Measurements from ENCODE around the gene KRT33B.
"Not testable (repeated sequence)": the region's sequence is repeated elsewhere in the genome, so short reads cannot be mapped to it uniquely, and the experiment has no call there.

Gene KRT33B

DNA sequence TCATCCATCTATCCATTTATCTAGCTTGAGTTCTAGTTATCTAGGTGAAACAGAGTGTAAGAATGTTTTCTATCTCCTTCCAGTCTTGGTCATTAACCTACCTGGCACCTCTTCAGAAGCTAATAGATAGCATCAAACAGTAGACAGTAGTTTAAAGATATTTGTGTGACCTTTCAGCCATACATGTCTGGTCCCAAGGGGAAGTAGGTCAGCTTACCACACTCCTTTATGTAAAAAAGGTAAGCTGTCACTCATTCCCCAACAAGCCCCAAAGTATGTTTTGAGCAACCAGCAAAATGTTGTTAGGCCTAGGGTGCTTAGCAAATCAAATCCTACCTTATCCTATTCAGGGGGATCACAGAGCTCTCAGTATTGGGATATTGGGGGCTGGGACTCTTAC lies 3.5 kb downstream of the KRT33B start:
- no peaks in the 10 kb centered on the region for H3K27me3 ChIP-seq (replicated peaks; ENCODE audit: control insufficient read depth, insufficient read depth, low read length)
- peaks cover 12% of the 10 kb centered on the region for H3K4me1 ChIP-seq (ENCODE audit: control insufficient read depth, insufficient read depth, low read length)
- no peak for DNase-seq (ENCODE audit: low read depth)
- no peak overlapping the region for H3K4me3 ChIP-seq (ENCODE audit: low read length)
- H3K9ac ChIP-seq (ENCODE audit: low read length), result no peak overlapping the region
- no peaks in the 10 kb centered on the region for H3K36me3 ChIP-seq (ENCODE audit: control insufficient read depth, insufficient read depth, low read length, severe bottlenecking)
- no peaks in the 10 kb centered on the region for H3K9me3 ChIP-seq (ENCODE audit: control insufficient read depth, low read length)

DNA sequence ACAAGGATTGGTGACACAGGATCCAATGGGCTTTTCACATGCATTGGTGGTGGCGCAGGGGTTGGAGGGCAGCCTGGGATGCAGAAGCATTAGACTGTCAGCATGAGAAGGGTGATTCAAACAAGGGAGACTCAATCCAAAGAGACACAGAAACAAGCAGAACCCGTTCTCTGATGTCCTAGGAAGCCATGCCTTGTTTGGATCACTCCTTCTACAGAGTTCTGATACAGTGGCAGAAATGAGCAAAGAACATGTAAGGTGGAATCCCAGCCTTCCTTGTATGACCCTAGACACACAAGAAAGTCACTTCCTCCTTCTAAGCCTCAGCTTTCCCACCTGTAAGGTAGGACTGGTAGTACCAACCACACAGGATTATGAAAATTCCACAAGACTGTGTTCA lies 5.7 kb downstream of the KRT33B start:
- Histone ChIP-seq H3K4me3 (ENCODE audit: low read length) (no peak overlapping the region), H3K36me3 (ENCODE audit: control insufficient read depth, insufficient read depth, low read length, severe bottlenecking) (no peaks in the 10 kb centered on the region), H3K27me3 (replicated peaks; ENCODE audit: control insufficient read depth, insufficient read depth, low read length) (no peaks in the 10 kb centered on the region), H3K9me3 (ENCODE audit: control insufficient read depth, low read length) (no peaks in the 10 kb centered on the region), H3K9ac (ENCODE audit: low read length) (no peak overlapping the region), H3K4me1 (ENCODE audit: control insufficient read depth, insufficient read depth, low read length) (peaks cover 12% of the 10 kb centered on the region)
- DNase-seq (ENCODE audit: low read depth), result no peak

DNA sequence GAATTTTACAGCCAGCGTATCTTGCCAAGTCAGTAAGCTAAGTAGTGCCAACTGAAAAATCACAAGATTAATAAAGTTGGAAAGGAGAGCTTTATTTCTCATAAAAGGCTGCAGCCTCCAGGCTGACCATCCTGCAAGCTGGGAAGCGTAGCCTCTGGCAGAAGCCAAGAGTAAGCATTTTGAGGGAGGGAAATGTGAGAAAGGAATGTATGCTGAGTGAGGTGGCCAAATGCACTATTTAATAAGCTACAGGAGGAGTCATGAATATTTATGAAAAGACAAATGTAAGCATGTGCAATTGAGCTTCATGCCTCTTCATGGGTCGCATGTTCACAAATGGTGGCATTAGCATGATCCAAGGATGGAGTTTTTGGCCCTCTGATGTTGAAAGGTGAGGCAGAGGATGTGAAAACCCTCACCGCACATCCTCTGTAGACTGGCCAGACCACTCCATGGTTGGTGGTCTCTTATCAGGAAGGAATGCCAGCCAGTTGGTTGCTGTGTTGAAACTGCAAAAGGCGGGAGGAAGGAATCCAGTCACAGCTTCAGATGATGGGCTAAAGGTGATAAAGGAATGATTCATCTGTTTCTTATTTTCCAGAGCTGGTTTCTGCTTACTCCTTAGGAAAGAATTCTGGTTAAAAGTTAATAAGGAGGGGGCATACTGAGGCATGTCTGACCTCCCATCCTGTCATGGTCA lies 9.2 kb downstream of the KRT33B start:
- Histone ChIP-seq H3K9ac (ENCODE audit: low read length) (no peak overlapping the region), H3K36me3 (ENCODE audit: control insufficient read depth, insufficient read depth, low read length, severe bottlenecking) (no peaks in the 10 kb centered on the region), H3K4me3 (ENCODE audit: low read length) (no peak overlapping the region), H3K27me3 (replicated peaks; ENCODE audit: control insufficient read depth, insufficient read depth, low read length) (no peaks in the 10 kb centered on the region), H3K4me1 (ENCODE audit: control insufficient read depth, insufficient read depth, low read length) (no peaks in the 10 kb centered on the region), H3K9me3 (ENCODE audit: control insufficient read depth, low read length) (peaks cover 11% of the 10 kb centered on the region)
- DNase-seq (ENCODE audit: low read depth), result peak; percentile 21

DNA sequence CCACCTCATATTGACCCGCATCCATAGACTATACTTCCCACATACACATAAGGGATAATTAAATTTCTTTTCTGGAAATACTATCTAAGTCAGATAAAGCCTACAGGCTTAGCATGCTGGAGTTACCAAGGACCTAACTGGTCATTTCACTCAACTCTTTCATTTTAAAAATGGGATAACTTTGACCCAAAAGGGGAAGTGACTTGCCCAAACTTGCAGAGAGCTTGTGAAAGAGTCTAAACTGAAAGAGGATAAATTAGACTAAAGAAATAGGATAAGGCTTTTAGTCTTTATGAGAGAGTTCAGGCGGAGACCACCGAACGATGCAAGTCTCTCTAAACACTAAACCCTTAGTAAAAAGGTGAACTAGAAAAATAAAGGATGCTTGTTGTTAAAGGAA lies 15.1 kb downstream of the KRT33B start:
- no peak for DNase-seq (ENCODE audit: low read depth)

DNA sequence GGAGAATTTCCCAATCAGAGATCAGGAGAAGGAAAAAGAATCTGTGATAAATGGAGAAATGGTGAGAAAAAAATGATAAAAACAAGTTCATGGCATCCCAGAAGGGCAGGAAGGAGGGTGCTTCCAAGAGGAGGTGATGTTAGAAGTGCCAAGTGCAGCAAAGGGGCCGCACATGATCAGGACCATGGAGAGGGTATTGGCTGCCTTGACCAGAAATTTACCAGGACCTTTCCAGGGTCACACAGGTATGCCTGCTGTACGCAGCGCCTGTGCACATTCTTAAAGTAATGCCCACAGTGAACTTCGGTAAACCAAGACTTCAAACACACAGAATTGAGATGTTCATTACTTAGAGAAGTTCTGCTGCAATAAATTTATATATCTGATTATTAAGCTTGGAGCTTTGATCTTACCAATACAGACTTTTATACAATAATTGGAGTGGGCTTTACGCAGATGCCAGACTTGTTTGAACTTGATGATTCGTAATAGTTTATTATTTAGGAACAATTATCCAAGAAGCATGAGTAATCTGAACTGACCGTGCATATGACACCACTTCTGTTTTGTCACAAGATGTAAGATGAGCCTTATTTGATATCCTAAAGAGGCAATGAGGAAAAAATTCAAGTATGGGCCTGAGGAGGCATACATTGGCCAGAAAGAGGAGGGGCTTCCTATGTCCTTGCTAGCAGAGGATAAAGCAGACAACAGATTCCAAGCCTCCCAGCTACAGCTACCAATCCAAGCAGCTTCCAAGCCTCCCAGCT lies 16.8 kb downstream of the KRT33B start:
- H3K9ac ChIP-seq (ENCODE audit: low read length), result no peak overlapping the region
- H3K4me3 ChIP-seq (ENCODE audit: low read length), result no peak overlapping the region
- peaks cover 11% of the 10 kb centered on the region for H3K9me3 ChIP-seq (ENCODE audit: control insufficient read depth, low read length)
- H3K27me3 ChIP-seq (replicated peaks; ENCODE audit: control insufficient read depth, insufficient read depth, low read length), result peaks cover 9% of the 10 kb centered on the region
- no peaks in the 10 kb centered on the region for H3K4me1 ChIP-seq (ENCODE audit: control insufficient read depth, insufficient read depth, low read length)
- DNase-seq (ENCODE audit: low read depth), result no peak
- H3K36me3 ChIP-seq (ENCODE audit: control insufficient read depth, insufficient read depth, low read length, severe bottlenecking), result no peaks in the 10 kb centered on the region

More for the DNA sequence above, 15.1 kb downstream of the KRT33B start:
- Histone ChIP-seq H3K27me3 (replicated peaks; ENCODE audit: control insufficient read depth, insufficient read depth, low read length) (peaks cover 9% of the 10 kb centered on the region), H3K4me1 (ENCODE audit: control insufficient read depth, insufficient read depth, low read length) (no peaks in the 10 kb centered on the region), H3K4me3 (ENCODE audit: low read length) (no peak overlapping the region), H3K9ac (ENCODE audit: low read length) (no peak overlapping the region), H3K36me3 (ENCODE audit: control insufficient read depth, insufficient read depth, low read length, severe bottlenecking) (no peaks in the 10 kb centered on the region), H3K9me3 (ENCODE audit: control insufficient read depth, low read length) (peaks cover 11% of the 10 kb centered on the region)

DNA sequence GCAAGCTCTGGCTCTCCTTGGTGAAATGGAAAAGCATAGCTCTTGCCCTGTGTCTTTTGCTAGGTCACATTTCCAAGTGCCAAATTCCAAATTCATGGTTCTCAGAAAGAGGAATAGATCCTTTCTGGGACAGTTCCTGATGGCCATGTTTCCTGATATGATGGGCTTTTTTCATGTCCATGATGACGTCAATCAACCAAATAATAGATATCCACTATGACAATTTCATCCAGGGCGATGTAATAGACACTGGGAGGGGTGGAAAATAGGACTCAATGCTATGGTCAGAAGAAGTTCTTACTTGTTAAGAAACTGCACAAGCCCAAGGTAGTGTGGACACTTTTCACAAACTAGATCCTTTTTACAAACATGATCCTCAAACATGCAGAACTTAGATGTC lies 18.4 kb downstream of the KRT33B start:
- Histone ChIP-seq H3K9me3 (ENCODE audit: control insufficient read depth, low read length) (peaks cover 6% of the 10 kb centered on the region), H3K36me3 (ENCODE audit: control insufficient read depth, insufficient read depth, low read length, severe bottlenecking) (no peaks in the 10 kb centered on the region), H3K9ac (ENCODE audit: low read length) (no peak overlapping the region), H3K4me3 (ENCODE audit: low read length) (no peak overlapping the region), H3K27me3 (replicated peaks; ENCODE audit: control insufficient read depth, insufficient read depth, low read length) (peaks cover 14% of the 10 kb centered on the region), H3K4me1 (ENCODE audit: control insufficient read depth, insufficient read depth, low read length) (no peaks in the 10 kb centered on the region)
- no peak for DNase-seq (ENCODE audit: low read depth)

DNA sequence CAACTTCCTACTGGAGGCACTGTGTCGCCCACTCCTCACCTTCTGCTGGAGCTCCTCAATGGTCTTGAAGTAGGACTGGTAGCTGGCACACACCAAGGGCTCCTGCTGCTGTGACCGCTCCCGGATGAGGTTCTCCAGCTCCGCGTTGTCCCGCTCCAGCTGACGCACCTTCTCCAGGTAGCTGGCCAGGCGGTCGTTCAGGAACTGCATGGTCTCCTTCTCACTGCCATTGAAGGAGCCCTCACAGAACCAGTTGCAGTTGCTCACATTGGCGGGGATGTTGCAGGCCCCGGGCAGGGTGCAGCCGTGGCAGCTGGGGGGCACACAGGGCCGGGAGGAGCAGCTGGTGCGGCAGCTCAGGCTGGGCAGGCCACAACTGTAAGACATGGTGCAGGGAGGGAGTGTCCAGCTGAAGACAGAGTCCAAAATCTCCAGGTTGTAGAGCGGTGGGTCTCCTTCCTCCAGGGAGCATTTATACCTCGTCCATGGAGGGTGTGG lies 19.2 kb downstream of the KRT33B start, which contains the start of gene KRT33A:
Gene KRT33A, minus strand, starts transcription at position 448 of the 498 bp plus-strand sequence. Its CDS starts 61 bp downstream, at position 387.
- H3K9me3 ChIP-seq (ENCODE audit: control insufficient read depth, low read length); H3K9ac ChIP-seq (ENCODE audit: low read length); DNase-seq (ENCODE audit: low read depth); H3K4me1 ChIP-seq (ENCODE audit: control insufficient read depth, insufficient read depth, low read length); H3K36me3 ChIP-seq (ENCODE audit: control insufficient read depth, insufficient read depth, low read length, severe bottlenecking); H3K4me3 ChIP-seq (ENCODE audit: low read length): not testable (repeated sequence)
- H3K27me3 ChIP-seq (replicated peaks; ENCODE audit: control insufficient read depth, insufficient read depth, low read length), result peaks cover 14% of the 10 kb centered on the region

DNA sequence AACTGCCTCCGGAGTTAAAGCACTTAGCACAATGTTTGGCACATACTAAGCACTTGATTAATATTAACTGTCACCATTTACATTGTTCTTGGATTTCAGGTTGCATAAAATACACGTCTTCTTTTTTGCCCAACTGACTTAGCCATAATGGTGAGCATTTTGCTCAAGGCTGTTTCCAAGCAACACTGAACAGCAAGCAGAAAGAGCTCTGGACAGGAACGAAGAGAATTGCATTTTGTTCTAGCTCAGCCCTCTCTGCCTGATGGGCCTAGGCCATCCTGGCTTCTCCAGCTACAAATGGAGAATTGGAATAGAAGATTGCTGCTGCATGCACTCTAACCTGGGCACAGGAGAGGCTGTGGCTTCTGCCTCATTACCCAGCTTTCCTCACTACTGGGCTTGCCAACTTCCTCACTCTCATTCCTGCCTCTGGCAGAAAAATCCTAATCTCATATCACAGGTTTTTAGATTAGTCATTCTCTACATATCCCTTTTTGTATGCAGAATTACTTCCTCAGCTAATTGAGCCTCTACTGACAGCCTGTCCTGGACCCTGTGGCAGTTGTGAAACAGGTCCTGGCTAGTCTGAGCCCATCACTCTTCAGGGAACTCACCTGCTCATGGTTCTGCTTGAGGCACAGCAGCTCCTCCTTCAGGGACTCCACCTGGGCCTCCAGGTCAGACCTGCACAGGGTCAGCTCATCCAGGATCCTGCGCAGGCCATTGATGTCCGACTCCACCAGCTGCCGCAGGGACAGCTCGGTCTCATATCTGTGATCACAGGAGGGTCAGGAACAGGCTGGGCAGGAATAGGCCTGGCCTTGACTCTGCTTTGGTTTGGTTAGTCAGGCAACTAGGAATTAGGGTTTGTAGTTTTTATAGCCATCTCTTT lies 21.5 kb downstream of the KRT33B start:
- peaks cover 20% of the 10 kb centered on the region for H3K27me3 ChIP-seq (replicated peaks; ENCODE audit: control insufficient read depth, insufficient read depth, low read length)
- no peak for DNase-seq (ENCODE audit: low read depth)
- H3K4me3 ChIP-seq (ENCODE audit: low read length), result no peak overlapping the region
- no peaks in the 10 kb centered on the region for H3K4me1 ChIP-seq (ENCODE audit: control insufficient read depth, insufficient read depth, low read length)
- no peaks in the 10 kb centered on the region for H3K36me3 ChIP-seq (ENCODE audit: control insufficient read depth, insufficient read depth, low read length, severe bottlenecking)
- no peak overlapping the region for H3K9ac ChIP-seq (ENCODE audit: low read length)
- peaks cover 9% of the 10 kb centered on the region for H3K9me3 ChIP-seq (ENCODE audit: control insufficient read depth, low read length)

DNA sequence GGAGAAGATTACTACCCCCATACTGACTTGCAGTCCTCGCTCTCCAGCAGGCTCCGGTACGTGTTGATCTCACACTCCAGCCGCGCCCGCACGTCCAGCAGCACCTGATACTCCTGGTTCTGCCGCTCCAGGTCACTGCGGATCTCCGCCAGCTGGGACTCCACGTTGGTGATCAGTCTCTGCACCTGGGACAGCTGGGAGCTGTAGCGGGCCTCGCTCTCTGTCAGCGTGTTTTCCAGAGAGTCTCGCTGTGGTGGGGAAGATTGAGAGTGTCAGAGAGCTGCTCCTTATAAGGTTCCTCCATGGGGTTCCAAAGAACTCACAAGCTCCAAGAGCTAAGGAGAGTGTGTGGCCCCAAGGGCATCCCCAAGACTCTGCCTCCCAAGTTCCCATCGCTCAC lies 23.2 kb downstream of the KRT33B start:
- peaks cover 25% of the 10 kb centered on the region for H3K9me3 ChIP-seq (ENCODE audit: control insufficient read depth, low read length)
- H3K36me3 ChIP-seq (ENCODE audit: control insufficient read depth, insufficient read depth, low read length, severe bottlenecking); H3K4me3 ChIP-seq (ENCODE audit: low read length); H3K9ac ChIP-seq (ENCODE audit: low read length); DNase-seq (ENCODE audit: low read depth); H3K4me1 ChIP-seq (ENCODE audit: control insufficient read depth, insufficient read depth, low read length): not testable (repeated sequence)
- peaks cover 17% of the 10 kb centered on the region for H3K27me3 ChIP-seq (replicated peaks; ENCODE audit: control insufficient read depth, insufficient read depth, low read length)

DNA sequence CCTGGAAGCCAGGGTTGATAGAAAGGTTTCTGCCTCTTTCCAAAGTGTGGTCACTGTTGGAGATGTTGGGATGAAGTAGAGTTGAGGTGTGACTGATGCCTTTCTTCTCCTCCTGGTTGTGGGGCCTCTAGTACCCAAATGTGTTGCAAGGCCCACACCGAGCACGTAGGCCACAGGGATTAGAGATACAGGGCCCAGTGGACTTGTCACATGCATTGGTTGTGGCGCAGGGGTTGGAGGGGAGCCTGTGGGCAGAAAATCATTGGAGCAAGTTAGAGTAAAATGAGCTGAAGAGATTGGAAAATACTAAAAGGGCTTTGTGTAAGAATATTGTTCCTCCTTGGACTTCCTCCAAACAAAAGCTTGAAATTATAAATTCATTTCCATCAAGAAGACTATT lies 23.6 kb downstream of the KRT33B start:
- no peak for DNase-seq (ENCODE audit: low read depth)
- Histone ChIP-seq H3K27me3 (replicated peaks; ENCODE audit: control insufficient read depth, insufficient read depth, low read length) (peaks cover 13% of the 10 kb centered on the region), H3K4me3 (ENCODE audit: low read length) (no peak overlapping the region), H3K9me3 (ENCODE audit: control insufficient read depth, low read length) (peaks cover 26% of the 10 kb centered on the region), H3K9ac (ENCODE audit: low read length) (no peak overlapping the region), H3K4me1 (ENCODE audit: control insufficient read depth, insufficient read depth, low read length) (no peaks in the 10 kb centered on the region), H3K36me3 (ENCODE audit: control insufficient read depth, insufficient read depth, low read length, severe bottlenecking) (no peaks in the 10 kb centered on the region)

DNA sequence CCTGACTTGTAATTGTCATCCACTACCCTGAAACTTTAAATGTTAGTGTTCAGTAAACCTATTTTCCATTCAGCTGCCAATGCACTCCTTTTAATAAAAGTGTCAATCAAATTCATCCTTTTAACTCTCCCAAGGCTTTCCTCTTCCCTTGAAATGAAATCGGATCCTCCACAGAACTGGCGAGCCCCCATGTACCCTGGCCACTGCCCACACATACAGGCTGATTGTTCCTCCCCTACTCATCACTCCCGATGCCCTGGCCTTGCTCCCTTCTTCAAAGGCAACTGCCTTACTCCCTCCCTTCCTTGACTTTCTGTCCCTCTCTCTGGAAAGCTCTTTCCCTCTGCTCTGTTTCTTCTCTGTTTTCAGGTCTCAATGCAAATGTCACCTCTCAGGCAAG lies 26.6 kb downstream of the KRT33B start:
- Histone ChIP-seq H3K4me3 (ENCODE audit: low read length) (no peak overlapping the region), H3K36me3 (ENCODE audit: control insufficient read depth, insufficient read depth, low read length, severe bottlenecking) (no peaks in the 10 kb centered on the region), H3K4me1 (ENCODE audit: control insufficient read depth, insufficient read depth, low read length) (peaks cover 5% of the 10 kb centered on the region), H3K27me3 (replicated peaks; ENCODE audit: control insufficient read depth, insufficient read depth, low read length) (peaks cover 19% of the 10 kb centered on the region), H3K9me3 (ENCODE audit: control insufficient read depth, low read length) (peaks cover 26% of the 10 kb centered on the region), H3K9ac (ENCODE audit: low read length) (no peak overlapping the region)
- no peak for DNase-seq (ENCODE audit: low read depth)

Data from adipocyte (in vitro differentiated cells).